Myocyte (in vitro differentiated cells): ENCODE data around the gene ZNF775. TPM values are rescaled to one million over a fixed set of nuclear protein-coding genes. Genes with fewer than 3 reads are reported as not detected.

Experiments used
- DNase-seq: peaks from one replicate; pipeline ENCODE4 v3.0.0-alpha.2; 2012; ENCODE audit warnings: low read depth
- total RNA-seq: library from RNA; depleted of rRNA; stranded (reverse); fragments of >200 nt; gene quantifications from 2 replicates; pipeline ENCODE4 v1.2.3, GENCODE V29; 2014

The ZNF775 gene
- total RNA-seq, 1 donor from 2014 or later, result 17.8 TPM

DNA sequence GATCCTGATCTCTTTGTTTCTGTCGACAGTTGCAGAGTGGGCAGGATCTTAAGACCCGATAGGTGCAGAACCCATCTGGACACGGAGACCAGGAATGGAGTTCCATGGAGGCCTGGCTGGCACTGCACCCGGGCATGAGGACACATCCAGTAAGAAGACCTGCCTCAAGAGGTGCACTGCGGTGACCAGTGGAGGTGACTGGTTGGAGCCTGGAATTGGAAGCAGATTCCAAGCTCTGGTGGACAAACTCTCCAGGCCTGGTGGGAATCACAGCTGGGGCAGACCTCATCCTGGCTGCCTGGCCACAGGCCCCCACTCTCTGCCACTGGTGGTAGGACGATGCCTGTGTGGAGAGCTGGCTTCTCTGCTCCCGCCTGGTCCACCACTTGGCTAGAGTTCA, 31.0 kb downstream of the ZNF775 start:
- no peak for DNase-seq

DNA sequence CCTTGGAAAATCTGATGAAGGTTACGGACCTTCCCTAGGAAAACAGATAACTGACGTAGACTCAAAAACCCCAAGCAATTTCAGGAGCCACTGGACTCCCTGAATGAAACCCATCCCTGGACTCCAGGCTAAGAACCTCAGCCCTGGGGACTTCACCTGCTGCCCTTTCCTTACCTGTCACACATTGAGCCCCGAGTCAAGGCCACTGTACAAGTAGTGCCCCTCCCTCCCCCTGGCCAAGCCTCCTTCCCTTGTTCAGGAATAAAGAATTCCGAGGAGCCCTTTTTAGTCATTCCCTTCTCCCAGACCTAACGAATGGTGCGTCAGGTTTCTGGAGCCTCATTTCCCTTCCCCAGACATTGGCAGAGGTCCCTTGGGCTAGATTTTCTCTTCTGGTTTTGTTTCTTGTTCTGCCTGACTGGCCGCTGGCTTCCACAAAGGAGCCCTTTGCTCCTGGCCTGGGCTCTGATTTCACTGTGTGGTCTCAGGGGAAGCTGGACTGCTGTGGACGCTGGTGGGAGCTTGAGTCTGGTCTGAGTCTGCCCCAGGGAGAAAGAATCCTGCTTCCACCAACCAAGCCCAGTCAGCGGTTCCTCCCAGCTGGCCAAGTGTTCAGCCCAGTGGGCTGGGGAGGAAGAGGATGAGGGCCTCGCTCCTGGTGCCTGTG, 31.7 kb downstream of the ZNF775 start:
- DNase-seq, result no peak

DNA sequence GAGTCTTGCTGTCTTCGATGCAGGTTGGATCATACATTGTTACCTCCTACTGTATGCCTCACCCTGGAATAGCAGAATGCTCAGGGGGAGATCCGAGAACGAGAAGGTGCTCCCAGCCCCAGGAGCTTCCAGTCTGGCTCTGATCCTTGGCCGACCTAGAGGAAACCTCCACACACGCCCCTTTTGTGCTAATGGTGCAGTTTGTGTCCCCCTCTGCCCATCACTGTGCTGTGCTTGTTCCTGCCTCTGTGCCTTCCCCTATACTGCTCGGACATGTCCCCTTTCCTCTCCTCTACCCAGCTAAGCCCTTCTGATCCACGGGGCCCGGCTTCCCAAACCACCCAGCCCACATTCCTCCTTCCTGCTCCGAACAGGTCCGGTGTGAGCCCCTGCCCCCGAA, 32.5 kb downstream of the ZNF775 start:
- no peak for DNase-seq

DNA sequence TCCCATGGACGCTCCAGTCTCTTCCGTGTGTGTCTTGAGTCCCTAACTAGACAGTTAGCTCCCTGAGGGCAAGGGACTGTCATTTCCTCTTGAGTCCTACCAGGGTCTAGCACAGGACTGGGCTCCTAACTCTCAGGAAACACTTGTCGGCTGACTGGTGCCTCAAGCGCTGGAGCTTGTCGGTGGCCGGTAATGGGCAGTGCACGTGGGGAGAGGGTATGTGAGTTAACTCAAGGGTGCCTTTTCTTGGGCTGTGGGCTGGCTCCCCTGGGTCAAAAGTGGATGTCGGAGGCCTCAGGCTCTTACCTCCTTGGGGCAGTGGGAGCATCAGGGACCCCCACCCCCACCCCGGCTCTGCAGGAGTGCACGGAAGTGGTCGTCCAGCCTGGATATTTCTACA, 32.9 kb downstream of the ZNF775 start:
- DNase-seq, result no peak

DNA sequence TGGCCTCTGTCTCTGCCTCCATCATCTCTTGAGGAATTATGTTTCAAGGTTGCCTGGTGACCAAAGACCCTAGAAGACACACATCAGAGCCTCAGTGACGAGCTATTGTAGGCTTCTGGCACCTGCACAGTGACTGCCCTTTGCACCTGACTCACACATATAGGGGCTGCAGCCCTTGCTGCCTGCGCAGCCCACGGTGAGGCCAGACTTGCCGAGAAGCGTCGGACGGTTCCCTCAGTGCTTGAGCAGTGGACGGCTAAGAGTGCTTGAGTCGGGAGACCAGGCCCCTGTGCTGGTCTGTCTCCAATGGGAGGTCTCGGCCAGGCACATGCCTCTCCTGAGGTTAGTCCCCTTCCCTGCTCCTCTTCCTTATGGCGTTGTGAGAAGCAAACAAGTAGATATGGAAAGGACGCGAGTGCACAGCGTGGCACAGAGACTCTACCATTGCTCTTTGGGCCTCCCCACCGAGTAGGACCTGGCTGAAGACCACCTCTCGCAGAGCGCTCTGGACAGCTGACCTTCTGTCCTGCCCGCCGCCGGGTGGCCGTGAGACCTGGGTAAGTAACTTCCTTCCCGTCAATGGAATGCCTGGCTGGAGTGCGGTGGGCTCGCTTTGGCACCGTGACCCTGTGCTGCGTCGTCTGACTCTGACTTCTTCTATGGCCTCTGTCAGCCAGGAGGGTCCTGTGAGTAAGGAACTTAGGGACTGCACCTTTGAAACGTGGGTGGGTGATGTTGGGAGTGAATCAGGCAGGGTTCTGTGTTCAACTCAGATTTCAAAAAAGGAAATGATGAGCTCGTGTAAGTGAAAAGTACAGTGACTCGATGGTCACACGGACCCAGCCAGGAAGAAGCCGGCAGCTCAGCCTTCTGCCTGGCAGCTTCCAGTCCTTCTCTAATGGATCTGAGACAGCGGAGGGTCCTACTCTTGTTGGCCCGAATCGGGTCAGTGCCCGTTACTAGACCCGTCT, 33.7 kb downstream of the ZNF775 start:
- DNase-seq, result no peak

DNA sequence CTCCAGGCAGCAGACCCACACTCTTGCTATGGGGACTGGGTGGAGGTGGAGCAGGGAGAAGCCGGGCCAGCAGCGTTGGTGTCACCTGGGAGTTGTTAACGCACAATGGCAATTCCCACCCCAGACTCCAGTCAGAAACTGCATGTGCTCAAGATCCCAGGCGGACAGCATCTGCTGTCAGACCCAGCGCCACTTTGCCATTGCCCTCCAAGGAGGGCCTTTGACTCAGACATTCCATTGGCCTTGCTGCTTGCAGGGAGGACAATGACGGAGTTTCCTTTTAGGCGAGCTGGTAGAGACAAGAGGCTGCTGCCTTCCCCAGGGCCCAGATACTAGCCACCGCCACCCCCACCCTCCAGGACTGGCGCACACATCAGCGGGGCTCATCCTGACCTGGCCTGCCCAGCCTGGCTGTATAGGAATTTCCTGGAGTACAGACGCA, 34.5 kb downstream of the ZNF775 start:
- no peak for DNase-seq

DNA sequence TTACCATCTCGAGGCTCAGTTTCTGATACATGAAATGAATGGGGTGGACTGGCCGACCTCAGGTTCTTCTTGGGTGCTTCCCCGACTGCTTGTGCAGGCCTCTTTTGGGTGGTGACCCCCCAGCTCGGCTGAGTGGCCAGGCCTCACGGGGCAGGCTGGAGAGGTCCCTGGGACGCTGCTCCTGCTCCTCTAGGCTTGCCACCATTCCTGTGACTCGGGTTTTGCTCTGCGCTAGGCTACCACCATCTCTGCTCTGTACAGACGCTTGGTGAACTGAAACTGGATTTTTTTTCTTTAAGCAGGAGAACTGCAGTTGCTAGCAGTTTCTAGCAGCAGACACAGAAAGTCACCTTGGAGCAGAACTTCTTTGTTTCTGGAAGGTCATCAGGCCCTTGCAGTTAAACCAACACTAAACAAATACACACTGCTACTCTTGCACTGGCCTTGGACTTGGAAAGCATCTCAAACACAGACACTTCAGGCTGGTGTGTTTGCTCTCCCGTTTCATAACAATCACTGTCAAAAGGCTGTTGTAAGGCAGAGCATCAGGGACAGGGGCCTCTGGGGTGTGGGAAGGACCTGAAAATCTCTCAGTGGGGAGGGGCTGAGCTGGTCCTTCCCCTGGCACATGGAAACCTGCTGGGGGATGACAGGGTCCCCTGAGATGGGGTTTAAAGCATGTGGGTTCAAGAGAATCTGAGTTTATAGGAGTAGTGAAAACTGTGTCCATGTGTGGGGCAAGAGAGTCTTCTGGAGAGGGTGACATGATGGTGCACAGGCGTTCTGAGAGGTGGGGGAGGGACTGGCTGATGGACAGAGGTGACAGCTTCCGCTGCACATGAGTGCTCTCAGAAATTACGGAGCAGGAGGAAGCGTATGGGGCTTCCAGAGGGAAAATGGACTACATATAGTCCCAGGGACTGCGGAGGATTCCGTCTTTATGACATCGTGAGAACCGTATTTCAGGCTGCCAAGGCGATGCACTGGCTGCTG, 36.3 kb downstream of the ZNF775 start:
- DNase-seq, result no peak

DNA sequence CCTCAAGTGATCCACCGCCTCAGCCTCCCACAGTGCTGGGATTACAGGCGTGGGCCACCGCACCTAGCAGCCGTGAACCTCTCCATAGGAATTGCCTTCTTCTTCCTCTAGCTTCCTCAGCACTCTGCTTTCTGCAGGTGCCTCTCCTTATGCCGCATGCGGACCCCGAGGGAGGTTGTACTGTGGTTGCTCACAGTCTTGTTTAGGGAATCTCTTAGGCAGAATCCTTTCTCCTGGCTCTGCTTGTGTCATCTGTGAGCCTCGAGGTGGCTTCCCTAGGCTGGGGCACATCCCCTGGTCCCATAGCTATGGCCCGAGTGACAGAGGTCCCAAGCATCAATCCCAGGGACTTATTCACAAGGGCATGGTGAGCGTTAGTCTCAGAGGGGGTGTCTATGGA, 38.1 kb downstream of the ZNF775 start:
- no peak for DNase-seq

DNA sequence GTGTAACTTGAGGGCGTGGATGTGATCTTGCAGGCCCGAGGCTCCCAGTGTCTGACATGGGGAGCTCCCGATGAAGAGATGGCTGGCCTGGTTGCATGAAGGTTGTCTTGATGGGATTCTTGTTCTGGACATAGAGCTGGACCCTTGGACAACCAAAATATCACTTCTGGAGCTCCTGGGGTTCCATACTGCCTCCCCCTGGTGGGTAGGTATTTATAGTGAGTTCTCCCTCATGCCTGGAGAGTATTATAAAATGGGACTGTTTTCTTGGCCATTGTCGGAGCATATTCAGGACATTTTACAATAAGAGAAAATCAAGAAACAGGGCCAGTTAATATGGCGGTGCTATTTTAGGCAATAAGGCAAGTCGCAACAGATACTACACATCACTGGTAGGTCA, 38.7 kb downstream of the ZNF775 start:
- DNase-seq, result no peak

DNA sequence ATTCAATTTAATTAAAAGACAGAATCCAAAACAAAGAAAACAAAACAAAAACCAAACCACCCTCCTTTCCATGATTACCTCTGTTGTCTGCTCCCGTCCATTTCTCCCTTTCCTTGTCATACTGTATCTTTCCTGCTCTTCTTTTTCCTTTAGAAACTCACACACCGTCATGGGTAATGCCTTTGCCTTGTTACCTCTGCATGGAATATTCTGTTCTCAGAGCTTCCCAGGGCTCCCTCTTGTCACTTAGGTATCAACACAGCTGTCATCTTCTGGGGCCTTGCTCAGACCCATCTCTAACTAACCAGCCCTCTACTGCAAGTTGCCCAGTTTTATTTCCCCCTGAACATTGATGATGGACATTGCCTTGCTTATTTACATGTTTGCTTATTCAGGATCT, 41.1 kb downstream of the ZNF775 start:
- no peak for DNase-seq

DNA sequence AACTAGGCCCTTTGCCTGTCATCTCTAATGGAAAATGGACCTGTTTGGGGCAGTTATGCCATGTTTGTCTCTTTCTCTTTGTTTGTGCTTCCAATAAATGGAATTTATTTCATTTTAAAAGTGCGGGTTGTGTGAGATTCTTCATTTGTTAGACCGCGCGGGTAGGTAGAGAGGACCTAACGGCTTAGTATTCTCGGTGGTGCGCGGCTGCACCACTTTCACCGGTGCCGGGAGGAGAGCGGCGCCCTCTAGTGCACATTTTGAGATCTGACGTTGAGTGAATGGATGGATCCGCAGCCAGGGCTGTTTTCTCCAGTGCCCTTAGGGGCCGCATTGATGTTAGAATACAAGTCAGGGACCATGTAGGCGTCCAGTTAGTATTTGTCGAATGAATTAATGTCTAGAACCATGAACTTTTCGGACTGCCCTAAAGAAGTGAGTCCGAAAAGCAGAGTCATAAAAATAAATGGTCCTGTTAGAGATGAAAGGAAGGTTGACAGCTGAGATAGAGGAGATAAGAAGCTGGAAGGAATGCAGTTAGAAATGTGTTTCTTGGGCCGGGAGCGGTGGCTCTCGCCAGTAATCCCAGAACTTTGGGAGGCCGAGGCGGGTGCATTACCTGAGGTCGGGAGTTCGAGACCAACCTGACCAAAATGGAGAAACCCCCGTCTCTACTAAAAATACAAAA, 42.0 kb downstream of the ZNF775 start:
- peak; percentile 90 for DNase-seq

DNA sequence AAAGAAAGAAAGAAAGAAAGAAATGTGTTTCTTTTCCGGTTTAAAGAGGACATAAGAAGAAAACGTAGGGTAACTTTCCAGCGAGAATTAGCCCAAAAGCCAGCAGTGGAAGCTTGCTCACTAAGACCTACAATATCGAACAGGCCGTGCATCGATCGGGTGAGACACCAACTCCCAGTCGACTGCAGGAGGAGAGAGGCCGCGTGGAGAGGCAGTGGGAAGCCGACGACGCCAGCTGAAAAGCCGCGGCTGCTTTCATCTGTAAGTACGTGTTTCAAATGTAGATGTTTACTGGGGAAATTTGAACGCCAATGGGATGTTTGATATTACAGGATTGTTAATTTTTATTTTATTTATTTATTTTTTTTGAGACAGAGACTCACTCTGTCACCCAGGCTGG, 42.7 kb downstream of the ZNF775 start:
- no peak for DNase-seq

DNA sequence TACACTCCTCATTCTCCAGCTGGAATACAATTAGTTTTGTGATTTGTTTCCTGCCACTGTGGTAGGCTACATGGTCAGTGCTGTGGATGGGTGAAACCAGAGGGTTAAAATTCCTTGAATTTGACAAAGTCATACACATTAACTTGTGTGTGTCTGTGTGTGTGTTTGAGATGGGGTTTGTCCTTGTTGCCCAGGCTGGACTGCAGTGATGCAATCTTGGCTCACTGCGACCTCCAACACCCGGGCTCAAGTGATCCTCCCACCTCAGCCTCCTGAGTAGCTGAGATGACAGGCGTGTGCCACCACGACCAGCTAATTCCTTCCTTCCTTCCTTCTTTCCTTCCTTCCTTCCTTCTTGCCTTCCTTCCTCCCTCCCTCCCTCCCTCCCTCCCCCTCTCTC, 46.5 kb downstream of the ZNF775 start:
- no peak for DNase-seq

DNA sequence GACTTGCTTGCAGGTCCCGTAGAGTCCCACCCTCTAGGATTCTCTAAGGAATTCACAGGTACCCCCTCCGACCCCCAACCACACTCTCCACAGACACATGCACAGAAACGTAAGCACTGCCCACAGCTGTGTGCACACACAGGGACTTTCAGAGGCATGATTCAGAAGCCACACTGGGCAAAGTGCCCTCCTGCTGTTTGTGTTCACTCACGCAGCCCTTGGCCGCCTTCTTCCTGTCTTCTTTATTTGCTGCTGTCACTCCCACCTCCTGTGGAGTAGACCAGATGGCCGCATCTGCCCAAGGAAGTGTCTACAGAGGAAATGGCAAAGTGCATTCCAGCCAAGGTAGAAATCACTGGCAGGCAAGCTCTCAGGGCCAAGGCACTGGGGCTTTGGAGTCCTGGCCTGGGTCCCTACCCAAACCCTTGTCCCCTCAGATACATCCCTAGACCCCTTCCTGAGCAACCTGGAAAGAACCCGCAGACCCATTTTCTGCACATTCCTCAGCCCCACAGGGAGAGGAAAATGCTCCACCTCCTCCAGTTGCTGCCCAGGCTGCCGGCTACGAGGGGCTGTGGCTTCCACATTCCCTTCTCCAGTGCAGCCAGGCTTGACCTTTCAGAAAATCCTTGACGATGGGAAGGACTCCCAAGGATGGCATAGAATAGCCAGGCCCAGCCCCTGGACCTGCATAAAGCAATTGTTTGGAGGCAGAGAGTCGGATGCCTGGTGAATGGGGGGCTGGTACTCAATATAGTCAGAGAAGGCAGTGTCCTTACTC, 49.7 kb downstream of the ZNF775 start:
- peak; percentile 99 for DNase-seq

DNA sequence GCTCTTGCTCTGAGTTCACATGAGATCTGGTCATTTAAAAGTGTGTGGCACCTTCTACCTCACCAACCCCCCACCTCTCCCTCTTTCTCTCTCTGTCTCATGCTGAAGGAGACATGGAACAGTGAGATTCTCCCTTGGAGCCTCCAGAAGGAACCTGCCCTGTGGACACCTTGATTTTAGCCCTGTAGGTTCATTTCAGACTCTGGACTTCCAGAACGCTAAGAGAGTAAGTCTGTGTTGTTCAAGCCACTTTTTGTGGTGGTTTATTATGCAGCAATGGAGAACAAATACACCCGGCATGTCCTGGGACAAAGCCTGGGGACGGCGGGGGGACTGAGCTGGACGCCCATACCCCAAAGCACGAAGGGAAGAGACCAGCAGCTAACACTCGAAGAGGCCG, 50.6 kb downstream of the ZNF775 start:
- no peak for DNase-seq

DNA sequence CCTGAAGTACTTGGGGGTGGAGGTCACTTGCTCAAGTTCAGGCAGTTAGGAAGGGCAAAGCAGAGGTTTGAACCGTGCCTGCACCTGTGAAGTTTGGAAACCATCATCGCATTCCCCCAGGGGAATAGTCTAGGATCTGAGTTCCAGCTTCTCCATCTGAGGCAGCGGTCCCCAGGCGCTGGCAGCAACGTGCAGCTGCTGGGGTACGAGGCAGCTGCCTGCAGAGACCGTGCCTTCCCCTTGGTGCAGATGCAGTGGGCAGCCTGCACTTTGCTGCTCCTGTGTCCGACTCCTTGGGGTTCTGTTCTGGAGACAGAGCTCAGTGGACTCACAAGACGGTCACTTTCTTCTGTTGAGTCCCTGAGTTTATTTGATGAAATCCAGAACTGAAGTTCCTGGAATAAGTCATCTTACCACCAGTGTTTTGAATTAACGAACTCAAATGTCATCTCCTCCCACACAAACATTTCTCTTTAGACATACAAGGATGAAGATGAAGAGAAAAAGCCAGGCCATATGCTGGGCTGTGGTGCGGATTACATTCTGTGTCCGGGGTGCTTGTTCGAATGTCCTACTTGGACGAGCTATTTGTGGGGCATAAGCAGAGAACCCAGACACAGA, 51.4 kb downstream of the ZNF775 start:
- no peak for DNase-seq

DNA sequence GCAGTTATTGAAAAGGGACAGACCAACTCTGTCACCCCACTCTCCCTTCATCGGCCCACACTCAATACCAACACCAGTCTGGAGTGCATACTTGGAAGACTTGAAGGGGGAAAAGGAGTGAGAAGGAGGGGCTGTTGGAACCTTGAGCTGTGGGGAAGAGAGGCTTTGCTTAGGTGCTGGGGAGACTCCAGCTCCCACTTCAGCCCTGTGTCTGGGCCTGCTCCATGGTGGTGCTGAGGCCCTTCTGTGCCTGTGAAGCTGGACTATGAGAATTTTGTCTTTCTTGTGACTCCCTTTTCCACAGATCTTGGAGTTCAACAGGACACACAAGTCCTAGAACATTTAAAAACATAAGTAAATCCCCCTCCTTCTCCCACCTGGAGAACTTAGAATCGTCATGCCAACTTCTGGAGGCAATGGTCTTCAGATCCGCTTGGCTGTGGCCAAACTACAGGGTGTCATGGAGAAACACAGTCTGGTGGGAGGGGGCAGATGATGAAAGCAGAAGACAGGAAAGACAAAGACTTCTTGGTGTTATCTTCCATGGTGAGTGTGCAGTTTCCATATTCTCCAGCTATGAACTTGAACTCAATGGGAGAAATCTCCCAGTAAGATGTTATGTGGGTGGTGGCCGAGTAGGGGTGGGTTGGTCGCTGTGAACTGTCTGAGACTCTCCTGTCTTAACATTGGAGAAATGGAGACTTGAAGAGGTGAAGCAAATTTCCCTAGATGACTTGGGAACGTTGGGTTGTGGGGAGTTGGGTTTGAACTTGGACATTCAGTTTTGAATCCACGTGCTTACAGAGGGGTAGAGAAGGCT, 52.9 kb downstream of the ZNF775 start:
- no peak for DNase-seq
